Ascending aorta (tissue), 2 donors: Measurements from ENCODE around the gene ANTXR1. TPM values are rescaled to one million over a fixed set of nuclear protein-coding genes. Genes with fewer than 3 reads are reported as not detected.

Source experiments
- DNase-seq, 2 donors: peaks; one replicate each; pipeline ENCODE4 v3.0.0-alpha.2; 2019; ENCODE audit warnings: low spot score in 2 of 2
- H3K27ac ChIP-seq, 2 donors: fragments of 200-600 bp; sonication (generic); one replicate each; pipeline ENCODE4 v1.5.1; 2016 to 2017; ENCODE audit warnings: mild to moderate bottlenecking in 1 of 2
- H3K27me3 ChIP-seq: fragments of 200-600 bp; sonication (generic); one replicate; pipeline ENCODE4 v1.5.1; 2017
- H3K36me3 ChIP-seq, 2 donors: fragments of 200-600 bp; sonication (generic); one replicate each; pipeline ENCODE4 v1.5.1; 2016
- H3K4me1 ChIP-seq, 2 donors: fragments of 200-600 bp; sonication (generic); one replicate each; pipeline ENCODE4 v1.5.1; 2016 to 2017; ENCODE audit warnings: mild to moderate bottlenecking in 1 of 2
- H3K4me3 ChIP-seq, 2 donors: fragments of 200-600 bp; sonication (generic); one replicate each; pipeline ENCODE4 v1.5.1; 2016 to 2017; ENCODE audit warnings: mild to moderate bottlenecking in 1 of 2
- H3K9me3 ChIP-seq, 2 donors: fragments of 200-600 bp; sonication (generic); one replicate each; pipeline ENCODE4 v1.5.1; 2016
- CTCF ChIP-seq, 3 experiments: fragments of 200-600 bp in 2 of 3; fragments of 450-650 bp in 1 of 3; sonication (generic) in 2 of 3; IDR thresholded peaks; one replicate each; pipeline ENCODE4 v1.5.1; 2016 to 2019; ENCODE audit warnings: antibody characterized with exemption in 3 of 3, mild to moderate bottlenecking in 1 of 3, moderate library complexity in 1 of 3
- intact Hi-C: fragments of 100-400 bp; cut with DNase I; formaldehyde crosslinking; loops from one replicate; pipeline ENCODE4 v1.15.1; 2023
- total RNA-seq: library from RNA; depleted of rRNA; stranded (reverse); fragments of >200 nt; gene quantifications from one replicate; pipeline ENCODE4 v1.1.0, GENCODE V29; 2016

Gene ANTXR1
- total RNA-seq, 1 donor from 2014 or later: 90.3 TPM

GRCh38 chr2:69200107-69200520 lies 187.1 kb downstream of the ANTXR1 start:
- H3K27me3 ChIP-seq: no peaks in the 10 kb centered on the region
- H3K4me1 ChIP-seq: peaks cover 0 to 22% of the 10 kb centered on the region in 2 donors
- intact Hi-C loops: no loop called here
- no peak for DNase-seq
- peaks cover 7 to 10% of the 10 kb centered on the region in 2 donors for H3K36me3 ChIP-seq
- H3K27ac ChIP-seq: peak overlapping the region in 1 of 2 donors; percentile 1
- TF ChIP-seq CTCF (IDR thresholded peaks at IDR 0.05): no peak
- no peak overlapping the region for H3K4me3 ChIP-seq
- no peaks in the 10 kb centered on the region for H3K9me3 ChIP-seq

DNA sequence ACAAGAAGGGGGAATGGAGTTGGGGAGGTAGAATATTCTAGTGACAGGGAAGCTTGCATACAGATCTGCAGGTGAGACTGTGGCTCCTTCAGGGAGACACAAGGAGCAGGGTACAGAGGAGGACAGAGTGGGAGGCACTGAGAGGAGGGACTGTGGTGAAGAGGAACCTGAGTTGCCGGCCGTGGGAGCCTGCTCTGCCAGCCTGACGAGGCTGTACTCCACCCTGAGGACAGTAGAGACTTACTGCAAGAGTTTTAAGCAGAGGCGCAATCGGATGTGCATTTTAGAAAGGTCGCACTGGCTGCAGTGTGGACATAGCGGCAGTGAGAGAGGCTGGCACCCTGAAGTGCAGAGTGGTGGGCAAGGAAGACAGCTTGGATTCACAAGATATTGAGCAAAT lies 188.3 kb downstream of the ANTXR1 start:
- no peak for DNase-seq

GRCh38 chr2:69202327-69202726 lies 189.3 kb downstream of the ANTXR1 start:
- no peak for TF ChIP-seq CTCF (IDR thresholded peaks at IDR 0.05)
- H3K27ac ChIP-seq: peak overlapping the region; percentile 6 to 12
- no peak for DNase-seq
- peaks cover 5 to 7% of the 10 kb centered on the region in 2 donors for H3K36me3 ChIP-seq
- no peak overlapping the region for H3K4me3 ChIP-seq
- peaks cover 0 to 13% of the 10 kb centered on the region in 2 donors for H3K4me1 ChIP-seq
- intact Hi-C loops: no loop called here
- no peaks in the 10 kb centered on the region for H3K27me3 ChIP-seq
- no peaks in the 10 kb centered on the region for H3K9me3 ChIP-seq

More for the DNA sequence above, 188.3 kb downstream of the ANTXR1 start:
- Histone ChIP-seq H3K4me1 (peaks cover 0 to 19% of the 10 kb centered on the region in 2 donors), H3K27ac (no peak overlapping the region), H3K4me3 (no peak overlapping the region), H3K27me3 (no peaks in the 10 kb centered on the region), H3K36me3 (peaks cover 7 to 10% of the 10 kb centered on the region in 2 donors), H3K9me3 (no peaks in the 10 kb centered on the region)
- TF ChIP-seq CTCF (IDR thresholded peaks at IDR 0.05): no peak
- intact Hi-C loops: no loop called here

- no peaks in the 10 kb centered on the region for H3K9me3 ChIP-seq
- H3K27me3 ChIP-seq: no peaks in the 10 kb centered on the region
- intact Hi-C loops: no loop called here
- TF ChIP-seq CTCF (IDR thresholded peaks at IDR 0.05): no peak
- DNase-seq: no peak
- H3K27ac ChIP-seq: peak overlapping the region in 1 of 2 donors; percentile 9
- H3K4me1 ChIP-seq: peaks cover 0 to 13% of the 10 kb centered on the region in 2 donors
- no peak overlapping the region for H3K4me3 ChIP-seq
- H3K36me3 ChIP-seq: peaks cover 0 to 7% of the 10 kb centered on the region in 2 donors
Observed at GRCh38 chr2:69203166-69203985, 190.4 kb downstream of the ANTXR1 start.

DNA sequence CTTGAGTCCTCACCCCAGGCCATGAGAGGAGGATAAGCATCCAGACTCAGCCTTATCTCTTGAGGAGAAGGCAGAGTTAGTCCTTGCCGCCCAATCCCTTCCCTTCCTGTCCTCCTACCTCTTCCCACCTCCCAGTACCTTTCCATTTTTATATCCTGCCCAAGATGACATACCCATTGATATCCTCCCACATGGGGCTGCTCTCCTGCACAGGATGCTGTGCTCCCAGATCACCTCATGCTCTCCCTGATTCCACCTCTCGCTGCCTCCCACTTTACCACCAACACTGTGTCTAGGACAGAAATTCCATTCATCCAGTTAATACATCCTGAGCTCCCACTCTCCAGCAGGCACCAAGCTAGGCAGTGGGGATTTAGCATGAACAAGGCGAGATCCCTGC lies 191.7 kb downstream of the ANTXR1 start:
- no peaks in the 10 kb centered on the region for H3K9me3 ChIP-seq
- H3K27me3 ChIP-seq: no peaks in the 10 kb centered on the region
- no peak for TF ChIP-seq CTCF (IDR thresholded peaks at IDR 0.05)
- no peak overlapping the region for H3K27ac ChIP-seq
- H3K4me1 ChIP-seq: peaks cover 0 to 13% of the 10 kb centered on the region in 2 donors
- no peak for DNase-seq
- intact Hi-C loops: no loop called here
- H3K4me3 ChIP-seq: no peak overlapping the region
- H3K36me3 ChIP-seq: peaks cover 0 to 7% of the 10 kb centered on the region in 2 donors
